SIG-M5 treated with dmso at 0.1 percent for 504 hours (cell line): ENCODE measurements around the gene ECHS1.
"Not testable (repeated sequence)": the region's sequence is repeated elsewhere in the genome, so short reads cannot be mapped to it uniquely, and the experiment has no call there.

ENCODE experiments used
- DNase-seq: peaks from one replicate; lab custom pipeline; 2025; ENCODE audit not compliant: unreplicated experiment; lab: John Stamatoyannopoulos, UW

ECHS1 gene

GRCh38 chr10:133400624-133401424 lies 27.7 kb upstream of the ECHS1 start:
- DNase-seq = no peak

DNA sequence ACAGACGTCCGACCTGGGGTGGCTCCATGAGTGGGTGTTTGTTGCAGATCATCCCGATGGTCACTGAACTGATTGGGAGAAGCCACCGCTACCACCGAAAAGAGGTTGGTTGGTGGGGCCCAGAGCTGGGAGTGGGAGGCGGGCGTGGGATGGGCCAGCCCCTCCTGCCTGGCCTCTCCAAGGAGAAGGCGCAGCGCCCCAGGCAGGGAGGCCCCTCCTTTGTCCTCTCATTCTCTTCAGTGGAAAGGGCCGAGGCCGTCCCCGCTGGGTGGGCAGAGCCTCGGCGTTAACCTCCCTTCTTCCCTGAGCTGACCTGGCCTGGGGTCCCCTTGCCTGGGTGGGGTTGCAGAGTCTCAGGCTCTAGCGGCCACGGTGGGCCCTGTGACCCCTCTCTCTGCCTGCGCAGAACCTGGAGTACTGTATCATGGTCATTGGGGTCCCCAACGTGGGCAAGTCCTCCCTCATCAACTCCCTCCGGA lies 26.0 kb upstream of the ECHS1 start:
- no peak for DNase-seq

GRCh38 chr10:133397938-133398337 lies 24.8 kb upstream of the ECHS1 start:
- DNase-seq = no peak

DNA sequence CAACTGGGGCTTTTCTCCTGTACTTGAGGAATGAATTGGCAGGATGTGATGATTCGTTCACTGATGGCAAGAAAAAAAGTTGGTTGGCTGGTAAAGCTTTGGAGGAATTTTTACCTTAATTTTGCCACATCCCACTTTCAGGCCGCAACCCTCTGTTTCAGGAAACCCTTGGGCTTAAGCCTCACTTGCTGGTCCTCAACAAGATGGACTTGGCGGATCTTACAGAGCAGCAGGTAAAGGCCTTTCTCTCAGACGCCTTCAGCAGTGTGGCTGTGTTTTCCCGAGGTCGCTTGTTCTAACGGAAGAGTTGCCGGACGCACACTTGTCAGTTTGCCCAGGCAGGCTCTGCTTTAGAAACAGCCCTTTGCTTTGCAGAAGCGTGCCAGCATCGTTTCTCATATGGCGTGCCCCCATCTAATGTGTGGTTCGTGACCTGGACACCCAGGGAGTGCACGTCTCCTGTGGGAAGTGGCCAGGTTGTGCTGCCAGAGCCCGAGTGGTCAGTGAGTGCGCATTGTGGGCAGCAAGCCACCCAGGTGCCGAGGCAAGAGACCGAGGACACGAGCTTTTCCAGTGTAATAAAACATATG lies 23.0 kb upstream of the ECHS1 start:
- no peak for DNase-seq

GRCh38 chr10:133394801-133395221 lies 21.7 kb upstream of the ECHS1 start:
- no peak for DNase-seq

DNA sequence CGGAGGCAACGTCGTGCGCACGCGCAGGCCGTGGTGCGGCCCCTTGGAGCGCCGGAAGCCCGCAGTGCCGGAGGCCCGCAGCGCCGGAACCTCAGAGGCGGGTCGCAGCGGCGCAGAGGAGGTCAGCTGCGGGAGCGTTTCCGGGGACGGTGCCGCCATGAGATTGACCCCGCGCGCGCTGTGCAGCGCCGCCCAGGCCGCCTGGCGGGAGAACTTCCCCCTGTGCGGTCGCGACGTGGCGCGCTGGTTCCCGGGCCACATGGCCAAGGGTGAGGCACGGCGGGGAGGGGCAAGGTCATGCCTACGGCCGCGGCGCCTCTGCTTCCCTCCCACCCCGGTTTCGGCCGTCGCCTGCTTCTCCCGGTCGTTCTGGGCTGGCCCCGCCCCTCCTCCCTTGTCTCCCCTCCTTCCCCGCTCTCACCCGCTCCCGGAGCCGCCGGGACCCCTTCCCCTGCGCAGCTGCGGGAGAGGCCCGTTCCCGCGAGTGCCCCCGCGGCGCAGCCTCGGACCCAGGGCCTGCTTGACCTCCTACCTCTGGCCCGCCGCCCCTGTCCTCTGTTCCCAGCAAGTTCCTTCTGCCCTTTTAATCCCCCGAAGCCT lies 21.0 kb upstream of the ECHS1 start, which contains the start of gene MTG1:
MTG1 (plus strand) TSS at position 94 of the 600 bp plus-strand sequence; CDS start at position 158, 64 bp downstream.
- DNase-seq = peak; percentile 85

DNA sequence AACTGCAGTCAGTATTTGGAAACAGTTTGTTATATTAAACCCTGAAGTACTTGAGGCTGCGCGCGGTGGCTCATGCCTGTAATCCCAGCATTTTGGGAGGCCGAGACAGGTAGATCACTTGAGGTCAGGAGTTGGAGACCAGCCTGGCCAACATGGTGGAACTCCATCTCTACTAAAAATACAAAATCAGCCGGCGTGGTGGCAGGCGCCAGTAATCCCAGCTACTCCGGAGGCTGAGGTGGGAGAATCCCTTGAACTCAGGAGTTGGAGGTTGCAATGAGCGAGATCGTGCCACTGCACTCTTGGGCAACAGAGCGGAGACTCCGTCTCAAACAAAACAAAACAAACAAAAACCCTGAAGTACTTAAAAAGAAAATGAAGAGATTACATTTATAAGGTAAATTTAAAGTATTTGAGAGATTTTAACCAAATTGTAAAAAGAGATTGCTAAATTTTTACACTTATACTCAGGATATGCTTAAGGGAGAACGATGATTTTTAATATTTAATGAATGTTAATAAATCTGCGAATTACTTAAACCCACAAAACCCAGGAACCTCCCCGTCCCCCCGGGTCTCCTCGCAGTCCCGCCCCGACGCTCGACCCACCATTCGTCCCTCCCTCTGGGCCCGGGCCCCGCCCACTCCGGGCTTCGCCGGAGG lies 20.4 kb upstream of the ECHS1 start:
- DNase-seq = no peak

GRCh38 chr10:133391761-133392518 lies 18.8 kb upstream of the ECHS1 start:
- DNase-seq = no peak

GRCh38 chr10:133391249-133391635 lies 18.1 kb upstream of the ECHS1 start:
- DNase-seq = no peak

DNA sequence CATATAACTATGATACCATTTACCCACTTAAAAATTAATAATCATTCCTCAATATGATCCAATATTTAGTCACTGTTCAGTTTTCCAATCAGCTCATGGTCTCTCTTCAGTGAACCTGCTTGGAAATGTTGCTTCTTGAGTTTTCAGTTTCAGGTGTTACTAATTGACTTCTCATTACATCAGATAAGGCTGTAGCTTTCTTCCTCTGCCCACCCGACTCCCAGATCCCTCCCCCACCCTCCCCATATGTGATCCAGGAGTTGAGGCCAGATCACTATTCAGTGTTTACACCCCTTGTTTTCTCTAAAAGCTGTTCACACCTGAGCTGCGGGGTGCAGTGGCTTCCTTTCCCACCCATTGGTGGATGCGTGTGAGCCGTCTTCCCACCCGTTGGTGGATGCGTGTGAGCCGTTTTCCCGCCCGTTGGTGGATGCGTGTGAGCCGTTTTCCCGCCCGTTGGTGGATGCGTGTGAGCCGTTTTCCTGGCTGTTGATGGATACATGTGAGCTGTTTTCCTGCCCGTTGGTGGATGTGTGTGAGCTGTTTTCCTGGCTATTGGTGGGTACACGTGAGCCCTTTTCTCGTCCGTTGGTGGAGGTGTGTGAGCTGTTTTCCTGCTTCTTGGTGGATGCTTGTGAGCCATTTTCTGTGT lies 17.6 kb upstream of the ECHS1 start:
- DNase-seq = no peak

DNA sequence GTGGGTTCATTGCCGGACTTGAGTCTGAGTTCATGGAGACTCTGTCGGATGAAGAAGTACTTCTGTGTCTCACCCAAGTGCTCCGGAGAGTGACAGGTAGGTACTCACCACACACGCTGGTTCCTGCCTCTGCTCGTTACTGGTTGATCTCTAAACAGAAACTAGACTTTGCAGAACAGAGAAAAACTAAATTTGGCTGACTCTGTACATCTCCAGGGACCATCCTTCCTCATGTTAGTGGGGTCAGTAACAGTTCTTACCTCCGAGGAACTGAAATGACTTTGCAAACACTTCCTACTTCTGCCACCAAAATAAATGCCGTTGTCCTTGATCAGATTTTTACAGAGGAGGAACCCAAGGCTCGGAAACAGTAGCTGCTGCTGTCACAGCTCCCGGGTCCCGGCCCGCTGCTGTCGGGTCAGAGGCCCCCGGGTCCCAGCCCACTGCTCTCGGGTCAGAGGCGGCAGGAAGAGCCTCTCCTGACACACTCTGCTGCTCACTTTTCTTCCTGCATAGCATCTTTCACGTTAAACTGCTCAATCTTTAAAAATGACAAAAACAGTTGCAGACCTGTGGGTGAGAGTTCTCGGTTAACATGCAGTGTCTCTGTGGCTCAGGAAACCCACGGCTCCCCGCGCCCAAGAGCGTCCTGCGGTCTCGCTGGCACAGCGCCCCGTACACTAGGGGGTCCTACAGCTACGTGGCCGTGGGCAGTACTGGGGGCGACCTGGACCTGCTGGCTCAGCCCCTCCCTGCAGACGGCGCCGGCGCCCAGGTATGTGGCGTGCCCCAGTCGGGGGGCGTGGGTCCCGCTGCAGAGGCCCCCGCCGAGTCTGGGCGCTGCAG lies 16.0 kb upstream of the ECHS1 start:
- peak; percentile 70 for DNase-seq

- peak; percentile 25 for DNase-seq
Measured at GRCh38 chr10:133388236-133388972, 15.2 kb upstream of the ECHS1 start.

- DNase-seq = not testable (repeated sequence)
Measured at GRCh38 chr10:133386951-133387350, 13.8 kb upstream of the ECHS1 start.

DNA sequence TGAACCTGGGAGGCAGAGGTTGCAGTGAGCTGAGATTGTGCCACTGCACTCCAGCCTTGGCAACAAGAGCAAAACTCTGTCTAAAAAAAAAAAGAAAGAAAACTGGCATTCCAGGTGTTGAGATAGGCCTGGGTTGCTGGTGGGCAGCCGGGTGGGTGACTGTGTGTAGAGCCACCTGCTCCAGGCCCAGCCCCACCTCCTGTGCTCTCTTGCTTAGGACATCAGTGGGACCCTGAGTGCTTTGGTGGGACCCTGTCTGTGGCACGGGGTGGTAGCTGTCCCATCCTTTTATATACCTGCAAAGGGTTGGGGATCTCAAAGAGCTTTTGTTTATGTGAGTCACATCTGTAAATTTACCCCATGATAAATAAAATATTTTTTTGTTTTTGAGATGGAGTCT lies 12.1 kb upstream of the ECHS1 start:
- DNase-seq = no peak

DNA sequence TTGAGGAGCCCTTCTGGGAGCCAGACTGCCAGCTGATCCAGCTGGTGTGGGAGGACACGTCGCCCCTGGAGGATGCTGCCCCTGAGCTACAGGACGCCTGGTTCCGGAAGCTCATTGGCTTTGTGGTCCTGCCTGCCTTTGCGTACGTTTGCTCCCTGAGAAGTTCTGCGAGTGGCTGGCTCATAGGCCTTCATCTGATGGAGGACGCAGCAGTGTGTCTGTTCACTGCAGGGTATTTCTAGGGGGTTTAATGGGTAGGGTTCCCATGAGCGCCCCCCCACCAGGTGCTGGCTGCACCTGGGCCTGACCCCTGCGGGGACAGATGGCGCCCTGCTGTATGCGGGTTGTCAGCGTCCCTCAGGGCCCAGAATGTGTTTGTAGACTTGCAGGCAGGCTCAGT lies 10.9 kb upstream of the ECHS1 start:
- no peak for DNase-seq

- no peak for DNase-seq
Measured at GRCh38 chr10:133383551-133383950, 10.4 kb upstream of the ECHS1 start.

DNA sequence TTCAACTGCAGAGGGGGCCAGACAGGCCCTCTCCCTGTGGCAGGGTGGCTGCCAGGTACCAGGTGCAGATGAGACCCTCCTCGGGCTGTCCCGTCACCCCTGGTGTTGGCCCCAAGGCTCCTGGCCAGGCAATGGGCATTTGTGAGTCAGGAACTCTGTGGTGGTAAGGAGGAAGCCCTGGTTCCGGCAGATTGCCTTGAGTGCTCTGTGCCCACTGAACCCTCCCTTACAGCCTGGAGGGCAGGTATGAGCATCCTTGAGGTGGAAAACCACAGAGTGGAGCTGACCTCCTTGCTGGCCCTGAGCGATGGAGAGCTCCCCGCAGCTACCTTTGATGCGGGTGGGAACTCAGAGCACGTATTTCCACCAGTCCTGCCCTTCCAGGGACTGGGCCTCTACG lies 7.9 kb upstream of the ECHS1 start:
- no peak for DNase-seq

DNA sequence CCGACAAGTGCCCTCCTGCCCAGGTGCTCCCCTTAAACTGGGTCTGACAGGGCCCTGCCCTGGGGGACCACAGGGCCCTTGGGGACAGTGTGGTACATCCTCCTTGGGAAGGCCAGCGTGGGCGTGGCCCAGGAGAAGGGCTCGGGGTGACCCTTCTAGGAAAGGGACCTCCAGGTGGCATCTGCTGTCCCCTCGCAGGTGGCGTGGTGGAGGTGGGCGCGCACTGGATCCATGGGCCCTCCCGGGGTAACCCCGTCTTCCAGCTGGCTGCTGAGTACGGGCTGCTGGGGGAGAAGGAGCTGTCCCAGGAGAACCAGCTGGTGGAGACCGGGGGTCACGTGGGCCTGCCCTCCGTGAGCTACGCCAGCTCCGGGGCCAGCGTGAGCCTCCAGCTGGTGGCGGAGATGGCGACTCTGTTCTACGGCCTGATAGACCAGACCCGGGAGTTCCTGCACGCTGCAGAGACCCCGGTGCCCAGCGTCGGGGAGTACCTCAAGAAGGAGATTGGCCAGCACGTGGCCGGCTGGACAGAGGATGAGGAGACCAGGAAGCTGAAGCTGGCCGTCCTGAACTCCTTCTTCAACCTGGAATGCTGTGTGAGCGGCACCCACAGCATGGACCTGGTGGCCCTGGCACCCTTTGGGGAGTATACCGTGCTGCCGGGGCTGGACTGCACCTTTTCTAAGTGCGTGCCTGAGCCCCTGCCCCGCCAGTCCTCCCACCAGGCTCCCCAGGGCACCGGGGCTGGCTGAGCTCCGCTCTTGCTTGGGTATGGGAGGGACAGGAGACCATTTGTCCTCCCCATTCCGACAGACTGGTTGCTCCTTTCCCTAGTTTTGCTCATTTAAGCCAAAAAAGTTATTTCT lies 6.9 kb upstream of the ECHS1 start:
- DNase-seq = no peak
